Suppressor macrophage (primary cell): Measurements from ENCODE around the gene DLD.
A peak's percentile ranks its signal among the peaks of the same experiment; 100 is the strongest.
"Not testable (repeated sequence)": the region's sequence is repeated elsewhere in the genome, so short reads cannot be mapped to it uniquely, and the experiment has no call there.

Source experiments
- DNase-seq, 4 experiments: peaks; one replicate each; pipeline ENCODE4 v3.0.0-alpha.2; 2020 to 2022

The DLD gene

DNA sequence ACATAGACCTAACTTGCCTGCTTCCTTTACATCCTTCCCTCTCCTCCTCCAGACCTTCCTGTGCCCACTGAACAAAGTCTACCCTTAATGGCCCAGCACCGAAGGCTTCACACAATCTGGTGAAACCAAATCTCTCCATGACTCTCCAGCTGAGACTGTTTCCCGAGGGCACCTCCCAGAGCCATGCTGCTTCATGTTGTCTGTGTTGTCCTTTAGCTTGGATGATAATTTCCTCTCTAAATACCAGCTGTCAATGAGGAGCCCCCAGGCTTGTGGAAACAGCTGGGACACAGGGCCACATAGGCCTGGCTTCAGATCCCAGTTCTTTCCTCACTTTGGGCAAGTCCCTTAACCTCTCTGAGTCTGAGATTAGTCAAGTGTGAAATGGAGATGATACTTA, 54.3 kb downstream of the DLD start:
- no peak for DNase-seq

DNA sequence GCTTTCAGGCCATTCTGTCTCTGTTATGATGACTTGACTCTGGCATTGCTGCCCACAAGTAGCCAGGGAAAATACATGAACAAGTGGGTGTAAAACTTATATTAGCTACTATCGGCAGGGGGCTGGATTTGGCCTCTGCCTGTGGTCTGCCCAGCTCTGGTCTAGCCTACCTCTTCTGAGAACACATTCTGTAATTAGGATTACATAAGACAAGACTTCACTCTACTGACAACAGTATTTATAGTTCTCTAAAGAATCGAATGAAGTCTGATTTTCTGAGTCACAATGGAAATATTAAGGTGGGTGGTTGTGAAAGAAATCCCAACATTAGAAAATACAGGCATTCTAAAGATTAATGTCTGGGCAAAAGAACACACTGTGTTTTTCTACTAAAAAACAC, 55.5 kb downstream of the DLD start:
- DNase-seq, result no peak

- DNase-seq, result no peak
These were observed 55.9 kb downstream of the DLD start for GRCh38 chr7:107946881-107947280.

GRCh38 chr7:107948645-107949442, 57.9 kb downstream of the DLD start:
- peak in 1 of 4 experiments; percentile 4 for DNase-seq

DNA sequence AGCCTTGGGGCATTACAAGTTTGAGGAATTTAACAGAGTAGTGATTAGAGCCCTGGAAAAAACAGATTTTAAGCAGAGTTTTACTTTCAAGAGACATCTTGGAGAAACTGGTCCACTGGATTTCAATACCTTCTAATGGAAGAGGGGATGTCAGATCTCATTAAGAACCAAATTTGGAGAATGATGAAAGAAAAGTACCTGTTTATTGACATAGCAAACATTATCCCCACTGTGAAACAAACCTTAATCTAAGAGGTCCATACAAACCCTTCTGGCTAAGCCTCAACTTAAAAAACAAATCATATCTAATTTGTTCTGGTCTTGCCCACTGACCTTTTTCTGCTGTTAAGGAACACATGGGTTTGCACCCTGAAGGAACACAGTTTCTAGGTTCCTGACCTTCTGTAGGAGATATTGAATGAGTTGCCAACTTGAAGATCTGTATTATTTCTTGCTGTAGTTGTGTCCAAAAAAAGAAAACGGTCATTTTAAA, 58.5 kb downstream of the DLD start:
- DNase-seq, result no peak

- DNase-seq, result no peak
These were observed 60.3 kb downstream of the DLD start for GRCh38 chr7:107951172-107951787.

GRCh38 chr7:107951896-107952295, 60.9 kb downstream of the DLD start:
- DNase-seq, result no peak

GRCh38 chr7:107953265-107953923, 62.4 kb downstream of the DLD start:
- DNase-seq, result no peak

GRCh38 chr7:107953924-107954303, 62.9 kb downstream of the DLD start:
- no peak for DNase-seq

GRCh38 chr7:107955394-107955793, 64.4 kb downstream of the DLD start:
- no peak for DNase-seq

DNA sequence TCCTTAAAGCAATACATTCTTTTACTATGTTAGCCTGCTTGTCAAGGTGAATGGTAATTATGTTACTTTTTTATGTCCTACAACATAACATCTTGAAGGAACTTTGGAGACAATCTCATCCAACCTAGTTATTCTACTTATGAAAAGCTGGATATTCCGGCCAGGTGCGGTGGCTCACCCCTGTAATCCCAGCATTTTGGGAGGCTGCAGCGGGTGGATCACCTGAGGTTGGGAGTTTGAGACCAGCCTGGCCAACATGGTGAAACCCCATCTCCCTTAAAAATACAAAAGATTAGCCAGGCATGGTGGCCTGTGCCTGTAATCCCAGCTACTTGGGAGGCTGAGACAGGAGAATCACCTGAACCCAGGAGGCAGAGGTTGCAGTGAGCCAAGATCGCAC, 66.0 kb downstream of the DLD start:
- DNase-seq, result not testable (repeated sequence)

DNA sequence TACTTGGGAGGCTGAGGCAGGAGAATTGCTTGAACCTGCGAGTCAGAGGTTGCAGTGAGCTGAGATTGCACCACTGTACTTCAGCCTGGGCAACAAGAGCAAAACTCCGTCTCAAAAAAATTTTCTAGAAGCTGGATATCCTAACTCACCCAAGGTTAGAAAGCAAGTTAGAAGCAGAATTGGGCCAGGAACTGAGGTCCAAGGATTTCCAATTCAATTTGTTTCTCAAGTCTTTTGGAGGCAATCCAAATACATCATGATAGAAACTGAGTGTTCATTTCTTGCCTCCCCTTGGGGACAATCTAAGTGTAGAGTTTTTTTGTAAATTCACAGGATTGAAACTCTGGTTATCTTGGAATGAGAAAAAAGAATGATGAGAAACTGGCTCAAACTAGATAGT, 66.5 kb downstream of the DLD start:
- no peak for DNase-seq

DNA sequence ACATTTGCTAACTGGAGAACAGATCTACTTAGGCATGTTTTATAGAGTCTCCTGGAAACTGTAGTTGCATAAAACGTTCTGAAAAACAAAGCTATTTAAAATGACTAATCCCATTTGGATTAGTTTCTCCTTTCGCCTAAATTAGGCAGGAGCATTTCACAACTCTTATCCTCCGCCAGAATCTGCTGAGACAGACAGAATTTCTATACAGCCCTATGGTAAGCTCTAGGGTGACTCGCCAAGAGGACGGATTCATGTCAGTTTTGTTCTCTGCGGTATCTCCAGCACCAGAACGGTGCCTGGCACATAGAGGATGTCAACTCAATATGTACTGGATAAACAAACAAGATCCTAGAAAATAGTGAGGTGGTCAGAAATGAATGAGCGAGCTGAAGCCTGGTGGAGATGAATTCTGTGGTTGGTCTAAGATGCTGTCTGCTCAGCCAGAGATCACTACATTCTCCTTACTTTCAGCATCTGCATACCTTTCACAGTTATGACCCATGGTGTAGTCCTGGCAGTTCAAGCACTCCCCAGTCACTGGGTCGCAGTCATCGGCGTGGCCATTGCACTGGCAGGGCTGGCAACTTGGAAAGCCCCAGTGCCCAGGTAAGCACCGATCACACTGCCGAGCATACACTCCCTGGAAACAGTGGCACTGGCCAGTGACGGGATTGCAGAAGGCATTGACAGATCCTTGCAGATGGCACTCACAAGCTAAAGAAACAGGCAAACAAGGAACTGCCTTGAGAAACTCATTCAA, 68.0 kb downstream of the DLD start:
- peak; percentile 37 to 76 (median 62) for DNase-seq

- no peak for DNase-seq
These were observed 68.5 kb downstream of the DLD start for GRCh38 chr7:107959527-107959898.

GRCh38 chr7:107960272-107960671, 69.3 kb downstream of the DLD start:
- DNase-seq, result no peak

GRCh38 chr7:107961405-107961804, 70.4 kb downstream of the DLD start:
- no peak for DNase-seq

- DNase-seq, result no peak
These were observed 71.8 kb downstream of the DLD start for GRCh38 chr7:107962817-107963216.

GRCh38 chr7:107964510-107964909, 73.5 kb downstream of the DLD start:
- DNase-seq, result no peak

DNA sequence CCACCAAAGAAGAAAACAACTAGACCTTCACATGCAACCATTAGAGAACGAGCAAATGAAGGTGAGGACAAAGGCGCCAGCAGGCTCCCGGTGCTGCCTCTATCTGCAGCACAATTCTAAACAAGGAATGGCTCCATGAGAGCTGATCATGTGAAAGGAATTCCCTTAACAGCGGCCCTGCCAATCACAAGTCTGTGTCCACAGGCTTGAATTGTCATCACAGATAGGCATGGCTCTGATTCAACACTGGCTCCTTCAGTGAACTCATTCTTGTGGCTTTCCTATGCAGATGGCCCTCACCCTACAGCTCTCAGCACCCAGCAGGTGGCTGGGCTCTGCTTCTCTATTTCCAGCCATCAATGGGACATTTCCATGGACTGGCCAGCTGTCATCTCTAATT, 75.7 kb downstream of the DLD start:
- DNase-seq, result no peak

- DNase-seq, result no peak
These were observed 76.4 kb downstream of the DLD start for GRCh38 chr7:107967420-107967819.

- DNase-seq, result peak in 1 of 4 experiments; percentile 16
These were observed 77.5 kb downstream of the DLD start for GRCh38 chr7:107968449-107968848.

GRCh38 chr7:107969856-107970255, 78.9 kb downstream of the DLD start:
- no peak for DNase-seq
